ENCODE measurements around the gene TMEM54.

DNA sequence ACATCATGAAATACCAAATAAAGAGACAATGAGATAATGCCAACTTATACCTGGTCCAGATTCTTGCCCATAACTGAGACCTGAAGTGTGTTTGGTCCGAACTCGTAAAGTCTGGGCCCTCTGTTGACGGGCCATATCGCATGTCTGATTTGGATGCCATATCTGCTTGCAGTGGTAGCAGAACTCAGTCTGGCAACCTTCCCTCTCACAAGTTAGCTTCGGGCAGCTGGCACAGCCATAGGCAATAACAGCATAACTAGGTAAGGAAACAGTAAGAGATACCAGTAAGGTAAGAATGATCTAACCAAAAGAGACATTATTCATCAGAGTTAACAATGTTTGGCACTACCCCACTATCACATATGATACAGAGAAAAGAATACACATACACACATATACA is 48.3 kb upstream of the TMEM54 start:
- TF ChIP-seq, protein P1, sequence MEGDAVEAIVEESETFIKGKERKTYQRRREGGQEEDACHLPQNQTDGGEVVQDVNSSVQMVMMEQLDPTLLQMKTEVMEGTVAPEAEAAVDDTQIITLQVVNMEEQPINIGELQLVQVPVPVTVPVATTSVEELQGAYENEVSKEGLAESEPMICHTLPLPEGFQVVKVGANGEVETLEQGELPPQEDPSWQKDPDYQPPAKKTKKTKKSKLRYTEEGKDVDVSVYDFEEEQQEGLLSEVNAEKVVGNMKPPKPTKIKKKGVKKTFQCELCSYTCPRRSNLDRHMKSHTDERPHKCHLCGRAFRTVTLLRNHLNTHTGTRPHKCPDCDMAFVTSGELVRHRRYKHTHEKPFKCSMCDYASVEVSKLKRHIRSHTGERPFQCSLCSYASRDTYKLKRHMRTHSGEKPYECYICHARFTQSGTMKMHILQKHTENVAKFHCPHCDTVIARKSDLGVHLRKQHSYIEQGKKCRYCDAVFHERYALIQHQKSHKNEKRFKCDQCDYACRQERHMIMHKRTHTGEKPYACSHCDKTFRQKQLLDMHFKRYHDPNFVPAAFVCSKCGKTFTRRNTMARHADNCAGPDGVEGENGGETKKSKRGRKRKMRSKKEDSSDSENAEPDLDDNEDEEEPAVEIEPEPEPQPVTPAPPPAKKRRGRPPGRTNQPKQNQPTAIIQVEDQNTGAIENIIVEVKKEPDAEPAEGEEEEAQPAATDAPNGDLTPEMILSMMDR (IDR thresholded peaks at IDR 0.05; ENCODE audit: insufficient read depth, low read depth, low read length) = no peak
- TF ChIP-seq EZH2 (IDR thresholded peaks at IDR 0.05; ENCODE audit: insufficient read depth, low read length) = no peak
